Astrocyte (in vitro differentiated cells and primary cell): Measurements from ENCODE around the gene QSOX2. TPM values are rescaled to one million over a fixed set of nuclear protein-coding genes. Genes with fewer than 3 reads are reported as not detected.

Experiments used
- DNase-seq: peaks from one replicate; pipeline ENCODE4 v3.0.0-alpha.2; 2010; ENCODE audit warnings: low read depth
- FAIRE-seq: peaks from 2 replicates; lab custom pipeline; 2011; peaks lifted over from hg19 to GRCh38; lab: Jason Lieb, UNC
- H2AFZ ChIP-seq: 2 replicates; pipeline ENCODE4 v1.6.0; 2012; ENCODE audit warnings: low read depth, low read length, inconsistent platforms
- H3K27ac ChIP-seq: 2 replicates; pipeline ENCODE4 v1.5.1; 2011; ENCODE audit warnings: low read depth, low read length, inconsistent platforms
- H3K27me3 ChIP-seq: 2 replicates; pipeline ENCODE4 v1.6.0; 2011; ENCODE audit warnings: low read length, inconsistent platforms; ENCODE audit not compliant: insufficient read depth
- H3K36me3 ChIP-seq: 2 replicates; pipeline ENCODE4 v1.5.1; 2011; ENCODE audit warnings: low read length, inconsistent platforms; ENCODE audit not compliant: insufficient read depth
- H3K4me1 ChIP-seq: 2 replicates; pipeline ENCODE4 v1.5.1; 2011; ENCODE audit warnings: low read length, inconsistent platforms; ENCODE audit not compliant: insufficient read depth
- H3K4me2 ChIP-seq: 2 replicates; pipeline ENCODE4 v1.6.0; 2012; ENCODE audit warnings: low read length, inconsistent platforms
- H3K4me3 ChIP-seq: 2 replicates; pipeline ENCODE4 v1.5.1; 2011; ENCODE audit warnings: low read depth, mild to moderate bottlenecking, low read length, inconsistent platforms; ENCODE audit not compliant: insufficient read depth
- H3K79me2 ChIP-seq: 2 replicates; pipeline ENCODE4 v1.6.0; 2012; ENCODE audit warnings: mild to moderate bottlenecking, low read length, inconsistent platforms; ENCODE audit not compliant: insufficient read depth
- H3K9ac ChIP-seq: 2 replicates; pipeline ENCODE4 v1.6.0; 2012; ENCODE audit warnings: mild to moderate bottlenecking, low read length, inconsistent platforms
- H3K9me3 ChIP-seq: 2 replicates; pipeline ENCODE4 v1.5.1; 2012; ENCODE audit warnings: low read depth, mild to moderate bottlenecking, low read length, inconsistent platforms; ENCODE audit not compliant: insufficient read depth
- H4K20me1 ChIP-seq: 2 replicates; pipeline ENCODE4 v1.6.0; 2012; ENCODE audit warnings: low read length, inconsistent platforms; ENCODE audit not compliant: insufficient read depth
- H3K27ac Mint-ChIP-seq: one replicate; pipeline ENCODE4 v1.8.0; 2021; ENCODE audit warnings: mild to moderate bottlenecking, mixed read lengths; ENCODE audit not compliant: unreplicated experiment
- H3K27me3 Mint-ChIP-seq: one replicate; pipeline ENCODE4 v1.8.0; 2021; ENCODE audit warnings: low read depth, mixed read lengths; ENCODE audit not compliant: unreplicated experiment
- H3K36me3 Mint-ChIP-seq: one replicate; pipeline ENCODE4 v1.8.0; 2021; ENCODE audit warnings: low read depth, mixed read lengths; ENCODE audit not compliant: unreplicated experiment
- H3K4me1 Mint-ChIP-seq: one replicate; pipeline ENCODE4 v1.8.0; 2021; ENCODE audit warnings: low read depth, mixed read lengths; ENCODE audit not compliant: unreplicated experiment
- H3K4me3 Mint-ChIP-seq: one replicate; pipeline ENCODE4 v1.8.0; 2021; ENCODE audit warnings: mild to moderate bottlenecking, moderate library complexity, mixed read lengths; ENCODE audit not compliant: unreplicated experiment
- H3K9me3 Mint-ChIP-seq: one replicate; pipeline ENCODE4 v1.8.0; 2021; ENCODE audit warnings: mild to moderate bottlenecking, mixed read lengths; ENCODE audit not compliant: unreplicated experiment
- CTCF ChIP-seq: IDR thresholded peaks from 2 replicates; pipeline ENCODE4 v1.5.1; 2011; ENCODE audit warnings: low read depth, mild to moderate bottlenecking, inconsistent platforms, low read length, moderate library complexity; ENCODE audit not compliant: insufficient read depth
- EZH2 ChIP-seq: IDR thresholded peaks from 2 replicates; pipeline ENCODE4 v1.6.1; 2012; ENCODE audit warnings: mild to moderate bottlenecking, low read length, inconsistent platforms; ENCODE audit not compliant: insufficient read depth
- total RNA-seq: library from RNA; stranded (reverse); gene quantifications from 2 replicates; pipeline ENCODE4 v1.2.1, GENCODE V29; 2021

Gene QSOX2
- total RNA-seq, 1 donor from 2014 or later: 20.4 TPM

DNA sequence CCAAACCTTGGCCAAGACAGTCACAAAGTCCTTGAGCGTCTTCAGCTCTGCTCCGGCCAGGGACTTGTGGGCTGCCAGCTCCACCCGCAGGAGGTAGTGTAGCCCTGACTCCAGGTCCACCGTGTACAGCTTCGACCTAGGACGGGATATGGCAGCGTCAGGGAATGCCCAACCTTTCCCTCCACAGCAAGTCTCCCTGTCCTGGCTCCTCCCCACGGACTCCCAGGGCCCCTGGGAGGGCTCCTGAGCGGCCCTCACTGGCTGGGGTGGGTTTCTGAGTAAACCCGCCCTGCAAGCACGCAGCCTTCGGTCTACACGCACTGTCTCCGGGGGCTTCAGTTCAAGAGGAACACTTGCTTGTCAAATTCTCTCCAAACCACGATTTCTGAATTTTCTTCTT lies 26.9 kb downstream of the QSOX2 start:
- Mint-ChIP-seq H3K36me3 (peaks cover 22% of the 10 kb centered on the region), H3K9me3 (no peaks in the 10 kb centered on the region), H3K27me3 (no peaks in the 10 kb centered on the region), H3K4me3 (no peak overlapping the region), H3K4me1 (peaks cover 8% of the 10 kb centered on the region), H3K27ac (no peak overlapping the region)
- Histone ChIP-seq H3K36me3 (peaks cover 3% of the 10 kb centered on the region), H3K27ac (no peak overlapping the region), H2AFZ (no peak overlapping the region), H3K4me2 (no peak overlapping the region), H3K9ac (no peak overlapping the region), H3K9me3 (no peaks in the 10 kb centered on the region), H3K4me3 (no peak overlapping the region), H3K27me3 (no peaks in the 10 kb centered on the region), H4K20me1 (peaks cover 56% of the 10 kb centered on the region), H3K79me2 (no peaks in the 10 kb centered on the region), H3K4me1 (peaks cover 13% of the 10 kb centered on the region)
- DNase-seq (no peak), FAIRE-seq (no peak)
- TF ChIP-seq CTCF (no peak), EZH2 (no peak)

DNA sequence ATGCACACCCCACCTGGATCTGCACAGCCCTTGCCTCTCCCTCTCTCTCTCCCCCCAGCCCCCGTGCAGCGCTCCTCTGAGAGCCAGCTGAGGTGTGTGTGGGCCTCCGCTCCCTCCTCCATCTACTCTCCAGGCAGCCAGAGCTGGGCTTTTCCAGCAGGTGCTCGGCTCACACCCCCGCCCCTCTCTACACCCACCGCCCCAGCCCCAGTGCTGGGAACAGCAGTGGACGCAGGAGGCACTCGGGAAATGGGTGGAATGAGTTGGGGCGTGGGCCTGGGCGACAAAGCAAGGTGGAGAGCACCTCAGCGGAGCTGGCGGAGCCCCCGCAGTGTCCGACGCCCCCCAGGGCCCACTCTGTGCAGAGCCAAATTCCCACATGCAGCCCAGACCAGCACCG lies 27.3 kb downstream of the QSOX2 start:
- TF ChIP-seq CTCF (no peak), EZH2 (no peak)
- H3K27ac Mint-ChIP-seq: no peak overlapping the region

GRCh38 chr9:136216541-136217244 lies 28.9 kb downstream of the QSOX2 start:
- Histone ChIP-seq H4K20me1 (peaks cover 45% of the 10 kb centered on the region), H2AFZ (no peak overlapping the region), H3K4me3 (no peak overlapping the region), H3K9me3 (no peaks in the 10 kb centered on the region), H3K4me2 (no peak overlapping the region), H3K27me3 (no peaks in the 10 kb centered on the region), H3K79me2 (no peaks in the 10 kb centered on the region), H3K36me3 (peaks cover 3% of the 10 kb centered on the region), H3K27ac (no peak overlapping the region), H3K4me1 (peaks cover 13% of the 10 kb centered on the region), H3K9ac (no peak overlapping the region)
- FAIRE-seq (no peak), DNase-seq (no peak)
- H3K9me3 Mint-ChIP-seq: no peaks in the 10 kb centered on the region
- peaks cover 20% of the 10 kb centered on the region for H3K36me3 Mint-ChIP-seq
- H3K4me3 Mint-ChIP-seq: no peak overlapping the region
- TF ChIP-seq CTCF (no peak), EZH2 (no peak)
- H3K4me1 Mint-ChIP-seq: peaks cover 8% of the 10 kb centered on the region
- H3K27ac Mint-ChIP-seq: no peak overlapping the region
- no peaks in the 10 kb centered on the region for H3K27me3 Mint-ChIP-seq

More for the DNA sequence above, 27.3 kb downstream of the QSOX2 start:
- no peak for FAIRE-seq
- no peak overlapping the region for H3K4me3 ChIP-seq
- H3K9ac ChIP-seq: no peak overlapping the region
- no peaks in the 10 kb centered on the region for H3K27me3 ChIP-seq
- H3K9me3 ChIP-seq: no peaks in the 10 kb centered on the region
- H3K4me1 ChIP-seq: peaks cover 13% of the 10 kb centered on the region
- no peaks in the 10 kb centered on the region for H3K9me3 Mint-ChIP-seq
- H3K36me3 ChIP-seq: peaks cover 3% of the 10 kb centered on the region
- no peak overlapping the region for H3K27ac ChIP-seq
- no peak overlapping the region for H2AFZ ChIP-seq
- no peak for DNase-seq
- H4K20me1 ChIP-seq: peaks cover 53% of the 10 kb centered on the region
- peaks cover 8% of the 10 kb centered on the region for H3K4me1 Mint-ChIP-seq
- H3K36me3 Mint-ChIP-seq: peaks cover 22% of the 10 kb centered on the region
- no peak overlapping the region for H3K4me2 ChIP-seq
- H3K4me3 Mint-ChIP-seq: no peak overlapping the region
- H3K79me2 ChIP-seq: no peaks in the 10 kb centered on the region
- no peaks in the 10 kb centered on the region for H3K27me3 Mint-ChIP-seq
